H54 (cell line): ENCODE measurements around the gene KRT33A.
A peak's percentile ranks its signal among the peaks of the same experiment; 100 is the strongest.

Experiments used
- DNase-seq: peaks from one replicate; pipeline ENCODE4 v3.0.0; 2011; ENCODE audit warnings: low spot score, mixed read lengths; ENCODE audit not compliant: insufficient read length
- FAIRE-seq: peaks from 3 replicates; lab custom pipeline; 2011; peaks lifted over from hg19 to GRCh38; lab: Jason Lieb, UNC
- POLR2A ChIP-seq: IDR thresholded peaks from 2 replicates; pipeline ENCODE4 v1.6.1; 2011; ENCODE audit warnings: low read depth, mild to moderate bottlenecking, low read length

Gene KRT33A

DNA sequence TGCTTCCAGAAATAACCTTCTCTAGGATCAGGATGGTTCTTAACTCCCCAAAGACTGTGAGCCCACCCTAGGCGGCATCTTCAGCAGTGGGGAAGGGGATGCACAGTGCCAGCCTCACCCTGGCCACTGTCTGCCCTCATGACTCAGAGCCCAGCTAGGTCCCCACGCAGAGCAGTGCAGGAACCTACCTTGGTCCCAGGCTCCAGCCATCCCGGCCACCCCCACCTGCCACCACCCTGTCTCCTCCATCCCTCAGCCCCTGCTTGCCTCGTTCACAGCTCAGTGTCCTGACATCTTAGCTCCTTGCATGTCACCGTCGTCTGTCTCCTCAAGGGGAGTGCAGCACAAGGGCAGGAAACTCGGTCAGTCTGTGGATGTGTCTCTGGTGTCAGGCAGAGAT, 19.0 kb downstream of the KRT33A start:
- FAIRE-seq (no peak), DNase-seq (no peak)
- no peak for TF ChIP-seq POLR2A

GRCh38 chr17:41329279-41329948, 21.2 kb downstream of the KRT33A start:
- no peak for FAIRE-seq
- peak; percentile 62 for DNase-seq
- TF ChIP-seq POLR2A: no peak

DNA sequence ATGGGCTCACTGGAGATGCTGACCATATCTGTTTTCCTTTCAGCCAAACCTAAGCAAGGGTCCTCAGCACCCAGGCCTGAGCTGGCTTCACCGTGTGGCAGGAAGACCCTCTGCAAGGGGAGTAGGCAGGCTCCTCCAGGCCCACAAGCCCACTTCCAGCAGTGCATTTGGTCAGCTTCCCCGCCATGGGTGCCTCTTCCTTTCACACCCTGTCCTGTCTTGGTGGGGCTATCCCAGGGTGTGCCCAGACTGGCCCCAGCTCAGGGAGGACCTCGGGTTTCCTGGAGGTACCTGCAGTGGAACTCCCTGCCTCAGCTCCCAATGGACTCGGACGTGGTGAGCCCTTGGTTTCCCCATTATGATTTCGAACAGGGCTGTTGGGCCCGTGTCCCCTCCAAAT, 22.4 kb downstream of the KRT33A start:
- DNase-seq: no peak
- no peak for TF ChIP-seq POLR2A
- no peak for FAIRE-seq

DNA sequence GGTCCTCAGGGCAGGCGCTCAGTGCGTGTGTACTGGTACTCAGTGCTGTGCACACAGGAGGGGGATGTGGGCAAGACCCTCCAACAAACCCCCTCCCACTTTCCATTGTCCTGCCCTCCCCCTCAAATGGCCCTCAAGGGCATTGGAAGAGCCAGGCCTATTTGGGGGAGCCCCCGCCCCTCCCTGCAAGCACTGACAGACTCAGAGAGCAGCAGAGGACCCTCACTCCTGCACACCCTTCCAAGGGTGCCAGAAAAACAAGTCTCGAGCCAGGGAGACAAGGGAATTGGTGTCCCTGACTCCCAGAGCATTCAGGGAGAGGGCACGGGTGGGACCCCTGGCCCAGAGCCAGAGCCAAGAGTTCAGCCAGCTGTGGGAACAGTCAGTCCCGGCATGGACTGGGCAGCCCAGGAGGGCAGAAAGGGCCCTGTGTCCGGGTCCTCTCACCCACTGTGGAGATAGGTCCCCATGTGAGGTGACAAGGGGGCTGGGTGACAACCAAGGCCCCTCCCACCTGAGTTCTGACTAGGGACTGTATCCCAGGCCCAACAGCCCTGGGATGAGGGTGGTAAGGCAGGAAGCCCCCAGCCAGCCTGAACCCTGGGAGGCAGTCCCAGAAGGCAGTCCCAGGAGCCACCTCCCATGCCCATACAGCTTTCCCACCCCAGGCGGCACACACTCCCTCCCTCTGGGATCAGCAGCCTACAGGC, 23.1 kb downstream of the KRT33A start:
- DNase-seq: no peak
- TF ChIP-seq POLR2A: no peak
- FAIRE-seq: no peak

DNA sequence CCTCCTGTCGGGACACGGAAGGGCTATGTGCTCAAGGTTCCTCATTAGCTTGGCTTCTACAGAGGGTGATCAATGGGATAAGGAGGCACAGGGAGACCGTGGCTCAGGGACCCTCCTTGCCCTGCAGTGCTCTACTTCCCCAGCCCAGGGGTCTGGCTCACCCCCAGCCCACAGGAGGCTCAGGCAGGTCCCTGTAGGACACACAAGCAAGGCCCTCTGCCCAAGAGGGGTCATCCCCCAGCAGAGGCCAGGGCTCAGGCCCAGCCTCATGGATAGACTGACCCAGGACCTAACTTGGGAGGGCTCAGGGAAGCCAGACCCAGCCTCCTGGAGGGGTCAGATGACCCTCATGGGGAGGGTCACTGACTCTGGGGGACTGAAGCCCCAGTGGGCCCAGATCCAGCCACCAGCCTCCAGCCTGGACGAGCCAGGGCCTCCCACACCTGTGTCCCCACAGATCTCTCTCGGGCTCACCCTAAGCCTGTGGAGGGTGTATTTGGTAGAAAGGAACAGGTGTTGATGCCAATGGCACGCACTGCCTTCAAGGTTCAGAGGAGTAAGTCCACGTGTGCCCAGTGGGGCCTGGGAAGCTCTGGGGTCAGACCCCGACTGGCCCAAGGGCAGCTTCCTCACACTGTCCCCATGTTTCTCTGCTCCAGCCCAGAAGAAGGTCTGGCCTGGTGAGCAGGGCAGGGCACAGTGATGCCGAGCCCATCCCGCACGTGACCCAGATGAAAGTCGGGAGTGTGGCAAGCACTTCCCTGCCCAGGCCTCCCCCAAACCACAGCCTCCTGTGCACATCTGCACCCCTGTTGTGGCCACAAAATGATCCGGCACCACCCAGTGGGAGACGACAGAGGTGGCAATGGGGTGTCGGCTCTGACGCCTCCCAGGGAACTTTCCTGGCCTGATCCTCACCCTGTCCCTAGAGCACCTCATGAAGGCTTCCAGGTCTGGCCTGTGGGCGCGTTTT, 24.2 kb downstream of the KRT33A start:
- DNase-seq (no peak), FAIRE-seq (no peak)
- no peak for TF ChIP-seq POLR2A

- TF ChIP-seq POLR2A: no peak
- DNase-seq: no peak
- FAIRE-seq: no peak
Observed at GRCh38 chr17:41325611-41326010, 25.0 kb downstream of the KRT33A start.

DNA sequence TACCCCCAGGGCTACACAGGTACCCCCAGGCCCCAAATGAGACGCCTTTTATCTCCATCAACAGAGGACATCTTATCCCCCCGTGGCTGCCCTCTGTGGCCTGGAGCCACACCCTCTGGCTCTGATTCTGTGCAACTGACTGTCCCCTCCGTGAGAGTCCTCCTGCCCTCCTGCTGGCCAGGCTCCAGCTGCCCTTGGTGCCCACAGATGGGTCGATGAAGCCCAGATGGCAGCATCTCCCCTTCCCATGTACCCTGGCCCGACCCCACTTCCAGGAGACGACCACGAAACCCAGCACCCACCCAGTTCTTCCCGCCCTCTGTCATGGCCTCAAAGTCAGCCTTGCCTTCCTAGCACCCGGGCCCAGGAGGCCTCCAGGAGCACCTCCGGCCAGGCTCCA, 25.5 kb downstream of the KRT33A start:
- DNase-seq (no peak), FAIRE-seq (no peak)
- TF ChIP-seq POLR2A: no peak

GRCh38 chr17:41324180-41325075, 26.2 kb downstream of the KRT33A start:
- DNase-seq (no peak), FAIRE-seq (no peak)
- TF ChIP-seq POLR2A: no peak

DNA sequence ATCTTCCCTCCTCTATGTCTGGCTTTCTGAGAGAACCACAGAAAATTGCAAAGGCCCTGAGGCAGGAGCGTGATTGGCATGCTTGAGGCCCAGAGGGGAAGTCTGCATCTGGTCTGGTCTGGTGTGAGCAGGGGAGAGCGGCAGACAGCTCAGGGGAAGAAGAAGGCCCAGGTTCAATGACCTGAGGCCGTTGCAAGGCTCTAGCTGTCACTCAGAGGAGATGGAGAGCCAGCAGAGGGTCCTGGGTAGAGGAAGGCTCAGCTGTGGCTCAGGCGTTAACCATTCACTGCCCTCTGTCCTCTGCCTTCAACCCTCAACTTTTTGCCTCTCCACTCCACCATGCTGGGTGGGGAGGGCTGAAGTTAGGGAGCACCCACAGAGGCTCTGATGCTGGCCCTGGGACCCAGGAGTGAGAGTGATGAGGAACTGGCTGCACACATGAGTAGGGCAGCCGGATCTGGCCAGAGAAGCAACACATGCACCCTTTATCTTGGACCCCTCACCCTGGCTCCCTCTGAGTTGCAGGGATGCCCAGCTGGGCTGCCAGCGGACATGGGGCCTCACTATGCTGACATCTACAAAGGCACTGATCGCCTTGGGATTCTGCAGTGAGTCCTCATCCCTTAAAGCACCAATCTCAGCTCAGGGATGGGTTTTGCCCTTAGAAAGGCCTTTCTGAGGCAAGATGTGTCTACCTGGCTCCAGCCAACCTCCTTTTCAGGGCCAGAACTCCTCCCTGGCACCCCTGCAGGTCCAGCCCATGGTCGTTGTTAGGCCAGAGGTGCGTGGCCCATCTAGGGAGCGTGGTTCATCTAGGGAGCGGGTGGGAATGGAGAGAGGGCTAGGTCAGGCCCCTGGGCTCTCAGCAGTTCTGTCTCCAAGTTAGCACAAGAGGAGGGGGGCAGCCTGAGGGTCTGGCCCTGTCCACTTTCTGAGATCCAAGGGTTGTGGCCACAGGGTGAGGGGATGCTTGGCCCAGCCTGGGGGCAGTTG, 27.4 kb downstream of the KRT33A start:
- TF ChIP-seq POLR2A: no peak
- DNase-seq (no peak), FAIRE-seq (no peak)

DNA sequence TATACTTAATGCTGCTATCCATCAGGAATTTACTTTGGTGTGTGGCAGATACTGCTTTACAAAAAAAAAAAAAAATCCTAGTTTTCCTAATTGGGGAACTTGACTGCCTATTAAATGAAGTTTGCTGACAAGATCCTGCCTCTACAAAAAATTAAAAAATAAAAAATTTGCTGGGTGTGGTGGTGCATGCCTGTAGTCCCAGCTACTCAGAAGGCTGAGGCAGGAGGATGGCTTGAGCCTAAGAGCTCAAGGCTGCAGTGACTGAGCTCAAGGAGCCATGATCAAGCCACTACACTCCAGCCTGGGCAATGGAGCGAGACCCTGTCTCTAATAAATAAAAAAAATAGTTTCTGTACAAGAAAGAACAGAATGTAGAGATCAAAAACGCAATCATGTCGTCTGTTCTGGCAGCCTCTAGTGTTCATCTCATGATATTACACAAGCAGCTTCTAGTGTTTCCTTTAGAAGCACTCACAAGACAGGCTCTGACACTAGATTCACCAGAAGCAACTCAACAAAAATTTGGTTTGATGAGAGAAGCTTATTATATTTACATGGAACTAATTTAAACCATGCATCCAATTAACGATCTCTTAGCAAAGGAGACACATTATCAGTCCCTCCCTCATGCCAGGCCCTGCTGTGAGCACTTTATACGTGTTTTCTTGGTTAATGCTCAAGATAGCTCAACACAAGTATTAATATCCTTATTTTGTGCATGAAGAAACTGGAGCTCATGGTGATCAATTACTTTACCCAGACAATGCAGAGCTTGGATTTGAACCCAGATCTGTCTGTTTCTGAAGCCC, 28.3 kb downstream of the KRT33A start:
- FAIRE-seq (peak; percentile 20), DNase-seq (peak; percentile 32)
- no peak for TF ChIP-seq POLR2A

DNA sequence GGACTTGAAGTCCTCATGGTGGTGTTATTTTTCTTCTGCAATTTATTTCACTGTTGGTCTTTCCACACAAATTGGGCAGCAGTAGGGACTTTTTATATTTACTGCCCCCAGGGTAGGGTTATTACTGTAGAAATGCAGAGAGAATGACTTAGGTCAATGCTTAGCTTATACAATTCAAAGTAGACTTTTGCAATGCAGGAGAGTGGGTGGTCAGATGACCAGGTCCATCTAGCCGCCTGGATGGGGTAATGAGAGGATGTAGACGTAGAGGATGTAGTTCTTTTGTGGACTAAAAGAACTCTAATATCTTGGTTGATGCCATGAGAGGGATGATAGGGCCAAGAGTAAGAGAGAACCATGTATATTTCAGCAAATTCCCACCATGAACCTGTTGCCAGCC, 32.4 kb downstream of the KRT33A start:
- TF ChIP-seq POLR2A: no peak
- FAIRE-seq (no peak), DNase-seq (no peak)
